KOPT-K1 (cell line): Measurements from ENCODE around the gene SLC9A9.
"Not testable (repeated sequence)": the region's sequence is repeated elsewhere in the genome, so short reads cannot be mapped to it uniquely, and the experiment has no call there.

Experiments used
- H3K27ac ChIP-seq: fragments of 200-600 bp; sonication (generic); 2 replicates; pipeline ENCODE4 v1.5.1; 2016; ENCODE audit warnings: antibody characterized with exemption, mild to moderate bottlenecking, low read depth, low read length; ENCODE audit not compliant: poor library complexity, severe bottlenecking
- H3K36me3 ChIP-seq: fragments of 200-600 bp; sonication (generic); 2 replicates; pipeline ENCODE4 v1.5.1; 2017; ENCODE audit warnings: antibody characterized with exemption, mild to moderate bottlenecking, low read length, moderate library complexity; ENCODE audit not compliant: insufficient read depth
- H3K9me3 ChIP-seq: fragments of 200-600 bp; sonication (generic); 2 replicates; pipeline ENCODE4 v1.5.1; 2017; ENCODE audit warnings: antibody characterized with exemption, low read length, mild to moderate bottlenecking; ENCODE audit not compliant: insufficient read depth, poor library complexity, severe bottlenecking

The SLC9A9 gene

GRCh38 chr3:143731320-143731719 is 116.9 kb downstream of the SLC9A9 start:
- no peaks in the 10 kb centered on the region for H3K36me3 ChIP-seq

GRCh38 chr3:143727391-143727790 is 120.9 kb downstream of the SLC9A9 start:
- H3K9me3 ChIP-seq = no peaks in the 10 kb centered on the region
- no peaks in the 10 kb centered on the region for H3K36me3 ChIP-seq
- H3K27ac ChIP-seq = no peak overlapping the region

More at GRCh38 chr3:143731320-143731719, 116.9 kb downstream of the SLC9A9 start:
- Histone ChIP-seq H3K27ac (no peak overlapping the region), H3K9me3 (no peaks in the 10 kb centered on the region)

- no peak overlapping the region for H3K27ac ChIP-seq
- no peaks in the 10 kb centered on the region for H3K9me3 ChIP-seq
- no peaks in the 10 kb centered on the region for H3K36me3 ChIP-seq
Measured at GRCh38 chr3:143726727-143727126, 121.5 kb downstream of the SLC9A9 start.

GRCh38 chr3:143720381-143720780 is 127.9 kb downstream of the SLC9A9 start:
- Histone ChIP-seq H3K9me3 (no peaks in the 10 kb centered on the region), H3K36me3 (no peaks in the 10 kb centered on the region), H3K27ac (no peak overlapping the region)

- H3K27ac ChIP-seq = no peak overlapping the region
- no peaks in the 10 kb centered on the region for H3K36me3 ChIP-seq
- H3K9me3 ChIP-seq = no peaks in the 10 kb centered on the region
Measured at GRCh38 chr3:143718463-143718862, 129.8 kb downstream of the SLC9A9 start.

GRCh38 chr3:143716731-143717130 is 131.5 kb downstream of the SLC9A9 start:
- Histone ChIP-seq H3K27ac (no peak overlapping the region), H3K9me3 (no peaks in the 10 kb centered on the region), H3K36me3 (no peaks in the 10 kb centered on the region)

- Histone ChIP-seq H3K9me3 (no peaks in the 10 kb centered on the region), H3K36me3 (no peaks in the 10 kb centered on the region), H3K27ac (no peak overlapping the region)
Measured at GRCh38 chr3:143712522-143712921, 135.7 kb downstream of the SLC9A9 start.

GRCh38 chr3:143707848-143708247 is 140.4 kb downstream of the SLC9A9 start:
- H3K36me3 ChIP-seq = no peaks in the 10 kb centered on the region
- no peaks in the 10 kb centered on the region for H3K9me3 ChIP-seq
- H3K27ac ChIP-seq = no peak overlapping the region

GRCh38 chr3:143700431-143700975 is 147.8 kb downstream of the SLC9A9 start:
- no peaks in the 10 kb centered on the region for H3K36me3 ChIP-seq
- no peaks in the 10 kb centered on the region for H3K9me3 ChIP-seq
- no peak overlapping the region for H3K27ac ChIP-seq

GRCh38 chr3:143699424-143699823 is 148.8 kb downstream of the SLC9A9 start:
- H3K36me3 ChIP-seq = no peaks in the 10 kb centered on the region
- H3K9me3 ChIP-seq = no peaks in the 10 kb centered on the region
- no peak overlapping the region for H3K27ac ChIP-seq

- H3K36me3 ChIP-seq = no peaks in the 10 kb centered on the region
- no peaks in the 10 kb centered on the region for H3K9me3 ChIP-seq
- H3K27ac ChIP-seq = no peak overlapping the region
Measured at GRCh38 chr3:143698682-143699303, 149.5 kb downstream of the SLC9A9 start.

- H3K27ac ChIP-seq = no peak overlapping the region
- no peaks in the 10 kb centered on the region for H3K36me3 ChIP-seq
Measured at GRCh38 chr3:143697975-143698374, 150.3 kb downstream of the SLC9A9 start.

GRCh38 chr3:143695333-143695732 is 152.9 kb downstream of the SLC9A9 start:
- not testable (repeated sequence) for H3K9me3 ChIP-seq, H3K36me3 ChIP-seq, H3K27ac ChIP-seq

More at GRCh38 chr3:143697975-143698374, 150.3 kb downstream of the SLC9A9 start:
- no peaks in the 10 kb centered on the region for H3K9me3 ChIP-seq

GRCh38 chr3:143693506-143693905 is 154.8 kb downstream of the SLC9A9 start:
- Histone ChIP-seq H3K36me3 (no peaks in the 10 kb centered on the region), H3K27ac (no peak overlapping the region), H3K9me3 (no peaks in the 10 kb centered on the region)

- no peaks in the 10 kb centered on the region for H3K9me3 ChIP-seq
- no peak overlapping the region for H3K27ac ChIP-seq
- no peaks in the 10 kb centered on the region for H3K36me3 ChIP-seq
Measured at GRCh38 chr3:143686638-143687197, 161.6 kb downstream of the SLC9A9 start.

- Histone ChIP-seq H3K36me3 (no peaks in the 10 kb centered on the region), H3K9me3 (no peaks in the 10 kb centered on the region), H3K27ac (no peak overlapping the region)
Measured at GRCh38 chr3:143685491-143685890, 162.8 kb downstream of the SLC9A9 start.
